Measurements from ENCODE around the gene RETREG3. TPM values are rescaled to one million over a fixed set of nuclear protein-coding genes. Genes with fewer than 3 reads are reported as not detected.

RETREG3 gene
- polyA plus RNA-seq, 2 of the 4 experiments (the other 2 are of a cell fraction) = 24.2 to 28.3 TPM

DNA sequence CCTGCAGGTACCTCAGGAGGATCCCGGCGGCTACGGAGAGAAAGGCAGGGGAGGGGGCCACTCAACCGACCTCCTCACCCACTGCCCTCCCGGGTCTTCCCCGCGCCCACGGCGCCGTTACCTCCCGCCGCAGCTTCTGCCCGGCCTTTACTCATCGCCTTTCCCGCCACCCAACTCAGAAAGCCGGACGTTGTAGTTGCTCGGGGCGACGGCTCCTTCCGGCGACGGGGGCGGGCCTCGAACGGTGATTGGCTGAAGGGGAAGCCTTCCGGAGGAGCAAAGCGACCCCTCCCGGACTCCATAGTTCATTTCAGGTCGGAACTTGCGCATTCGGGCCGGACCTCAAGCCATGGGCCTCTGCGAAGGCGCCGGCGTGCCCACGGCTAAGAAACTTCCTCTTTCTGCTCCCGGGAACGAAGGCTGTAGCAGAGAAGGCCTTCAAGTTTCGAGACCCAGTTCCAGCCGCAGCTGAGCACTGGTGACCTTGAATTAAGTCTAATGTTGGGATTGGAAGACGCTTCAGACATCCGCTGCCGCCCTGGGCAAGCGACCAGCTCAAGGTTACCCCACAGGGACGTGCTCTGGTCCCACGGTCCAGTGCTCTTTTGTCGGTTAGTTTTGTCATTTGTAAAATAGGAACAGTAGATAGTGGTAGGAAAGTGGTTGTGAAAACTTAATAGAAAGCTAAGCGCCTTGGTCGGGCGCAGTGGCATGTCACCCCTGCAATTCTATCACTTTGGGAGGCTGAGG is 31.5 kb downstream of the RETREG3 start, which contains the start of gene PSMC3IP (continued):
- TF ChIP-seq, protein P1, sequence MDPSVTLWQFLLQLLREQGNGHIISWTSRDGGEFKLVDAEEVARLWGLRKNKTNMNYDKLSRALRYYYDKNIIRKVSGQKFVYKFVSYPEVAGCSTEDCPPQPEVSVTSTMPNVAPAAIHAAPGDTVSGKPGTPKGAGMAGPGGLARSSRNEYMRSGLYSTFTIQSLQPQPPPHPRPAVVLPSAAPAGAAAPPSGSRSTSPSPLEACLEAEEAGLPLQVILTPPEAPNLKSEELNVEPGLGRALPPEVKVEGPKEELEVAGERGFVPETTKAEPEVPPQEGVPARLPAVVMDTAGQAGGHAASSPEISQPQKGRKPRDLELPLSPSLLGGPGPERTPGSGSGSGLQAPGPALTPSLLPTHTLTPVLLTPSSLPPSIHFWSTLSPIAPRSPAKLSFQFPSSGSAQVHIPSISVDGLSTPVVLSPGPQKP (IDR thresholded peaks at IDR 0.05; ENCODE audit: low read depth, low read length) = no peak
- TF ChIP-seq FOSB (CRISPR knock-in tag; IDR thresholded peaks at IDR 0.05) (no peak), KDM1A (IDR thresholded peaks at IDR 0.05; ENCODE audit: low read depth) (no peak), CHD4 (IDR thresholded peaks at IDR 0.05; ENCODE audit: borderline replicate concordance) (no peak), MAFK (IDR thresholded peaks at IDR 0.05; ENCODE audit: partially characterized antibody) (no peak), HDAC2 (IDR thresholded peaks at IDR 0.05) (peak; percentile 17; the same call in 1 of the 2 replicates), TFCP2L1 (CRISPR knock-in tag; IDR thresholded peaks at IDR 0.05) (no peak), SREBF2 (IDR thresholded peaks at IDR 0.05) (no peak), CEBPB (IDR thresholded peaks at IDR 0.05) (no peak), RFX5 (IDR thresholded peaks at IDR 0.05) (no peak), CBX8 (IDR thresholded peaks at IDR 0.05) (no peak), RCOR1 (IDR thresholded peaks at IDR 0.05; ENCODE audit: low read depth, low read length) (no peak), RNF2 (IDR thresholded peaks at IDR 0.05; ENCODE audit: borderline replicate concordance, low read depth) (no peak), ZC3H11A (IDR thresholded peaks at IDR 0.05) (no peak), RAD21 (conservative IDR thresholded peaks at IDR 0.05 in 1 of 2, IDR thresholded peaks at IDR 0.05 in 1 of 2) (0 out of 5 replicates have a peak, but pooled peaks of 1 of the 2 experiments have one; percentile 14), GATA3 (IDR thresholded peaks at IDR 0.05; ENCODE audit: borderline replicate concordance) (0 out of 2 replicates have a peak, but pooled peaks have one; percentile 13), POLR2A (IDR thresholded peaks at IDR 0.05; ENCODE audit: low read length) (peak; percentile 82), EHMT2 (IDR thresholded peaks at IDR 0.05; ENCODE audit: low read depth) (no peak), EHF (CRISPR knock-in tag; IDR thresholded peaks at IDR 0.05) (no peak), ZNF302 (CRISPR knock-in tag; IDR thresholded peaks at IDR 0.05) (no peak), NFE2L2 (conservative IDR thresholded peaks at IDR 0.05; ENCODE audit: low read length) (no peak; the same call in 1 of the 2 replicates), MAZ (IDR thresholded peaks at IDR 0.05; ENCODE audit: borderline replicate concordance, low read depth, low read length) (0 out of 2 replicates have a peak, but pooled peaks have one; percentile 32), POLR2AphosphoS2 (conservative IDR thresholded peaks at IDR 0.05; ENCODE audit: low read length) (0 out of 2 replicates have a peak, but pooled peaks have one; percentile 30)
- TF ChIP-seq, protein P2, sequence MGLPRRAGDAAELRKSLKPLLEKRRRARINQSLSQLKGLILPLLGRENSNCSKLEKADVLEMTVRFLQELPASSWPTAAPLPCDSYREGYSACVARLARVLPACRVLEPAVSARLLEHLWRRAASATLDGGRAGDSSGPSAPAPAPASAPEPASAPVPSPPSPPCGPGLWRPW (IDR thresholded peaks at IDR 0.05) = no peak
- TF ChIP-seq, protein P3, sequence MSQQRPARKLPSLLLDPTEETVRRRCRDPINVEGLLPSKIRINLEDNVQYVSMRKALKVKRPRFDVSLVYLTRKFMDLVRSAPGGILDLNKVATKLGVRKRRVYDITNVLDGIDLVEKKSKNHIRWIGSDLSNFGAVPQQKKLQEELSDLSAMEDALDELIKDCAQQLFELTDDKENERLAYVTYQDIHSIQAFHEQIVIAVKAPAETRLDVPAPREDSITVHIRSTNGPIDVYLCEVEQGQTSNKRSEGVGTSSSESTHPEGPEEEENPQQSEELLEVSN (IDR thresholded peaks at IDR 0.05; ENCODE audit: borderline replicate concordance, low read depth) = peak; percentile 93
- TF ChIP-seq, protein P4, sequence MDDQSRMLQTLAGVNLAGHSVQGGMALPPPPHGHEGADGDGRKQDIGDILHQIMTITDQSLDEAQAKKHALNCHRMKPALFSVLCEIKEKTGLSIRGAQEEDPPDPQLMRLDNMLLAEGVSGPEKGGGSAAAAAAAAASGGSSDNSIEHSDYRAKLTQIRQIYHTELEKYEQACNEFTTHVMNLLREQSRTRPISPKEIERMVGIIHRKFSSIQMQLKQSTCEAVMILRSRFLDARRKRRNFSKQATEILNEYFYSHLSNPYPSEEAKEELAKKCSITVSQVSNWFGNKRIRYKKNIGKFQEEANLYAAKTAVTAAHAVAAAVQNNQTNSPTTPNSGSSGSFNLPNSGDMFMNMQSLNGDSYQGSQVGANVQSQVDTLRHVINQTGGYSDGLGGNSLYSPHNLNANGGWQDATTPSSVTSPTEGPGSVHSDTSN (IDR thresholded peaks at IDR 0.05) = 0 out of 2 replicates have a peak, but pooled peaks have one; percentile 29
- TF ChIP-seq, protein P5, sequence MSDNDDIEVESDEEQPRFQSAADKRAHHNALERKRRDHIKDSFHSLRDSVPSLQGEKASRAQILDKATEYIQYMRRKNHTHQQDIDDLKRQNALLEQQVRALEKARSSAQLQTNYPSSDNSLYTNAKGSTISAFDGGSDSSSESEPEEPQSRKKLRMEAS (IDR thresholded peaks at IDR 0.05) = peak; percentile 93
- TF ChIP-seq, protein P6, sequence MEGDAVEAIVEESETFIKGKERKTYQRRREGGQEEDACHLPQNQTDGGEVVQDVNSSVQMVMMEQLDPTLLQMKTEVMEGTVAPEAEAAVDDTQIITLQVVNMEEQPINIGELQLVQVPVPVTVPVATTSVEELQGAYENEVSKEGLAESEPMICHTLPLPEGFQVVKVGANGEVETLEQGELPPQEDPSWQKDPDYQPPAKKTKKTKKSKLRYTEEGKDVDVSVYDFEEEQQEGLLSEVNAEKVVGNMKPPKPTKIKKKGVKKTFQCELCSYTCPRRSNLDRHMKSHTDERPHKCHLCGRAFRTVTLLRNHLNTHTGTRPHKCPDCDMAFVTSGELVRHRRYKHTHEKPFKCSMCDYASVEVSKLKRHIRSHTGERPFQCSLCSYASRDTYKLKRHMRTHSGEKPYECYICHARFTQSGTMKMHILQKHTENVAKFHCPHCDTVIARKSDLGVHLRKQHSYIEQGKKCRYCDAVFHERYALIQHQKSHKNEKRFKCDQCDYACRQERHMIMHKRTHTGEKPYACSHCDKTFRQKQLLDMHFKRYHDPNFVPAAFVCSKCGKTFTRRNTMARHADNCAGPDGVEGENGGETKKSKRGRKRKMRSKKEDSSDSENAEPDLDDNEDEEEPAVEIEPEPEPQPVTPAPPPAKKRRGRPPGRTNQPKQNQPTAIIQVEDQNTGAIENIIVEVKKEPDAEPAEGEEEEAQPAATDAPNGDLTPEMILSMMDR (IDR thresholded peaks at IDR 0.05) = peak; percentile 37
- TF ChIP-seq, protein P7, sequence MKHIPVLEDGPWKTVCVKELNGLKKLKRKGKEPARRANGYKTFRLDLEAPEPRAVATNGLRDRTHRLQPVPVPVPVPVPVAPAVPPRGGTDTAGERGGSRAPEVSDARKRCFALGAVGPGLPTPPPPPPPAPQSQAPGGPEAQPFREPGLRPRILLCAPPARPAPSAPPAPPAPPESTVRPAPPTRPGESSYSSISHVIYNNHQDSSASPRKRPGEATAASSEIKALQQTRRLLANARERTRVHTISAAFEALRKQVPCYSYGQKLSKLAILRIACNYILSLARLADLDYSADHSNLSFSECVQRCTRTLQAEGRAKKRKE (CRISPR knock-in tag; IDR thresholded peaks at IDR 0.05; ENCODE audit: low read depth) = no peak
